NAMALWA (cell line): ENCODE data around the gene LRP8.

ENCODE experiments used
- DNase-seq: peaks from one replicate; pipeline ENCODE4 v3.0.0-alpha.2; 2015; ENCODE audit warnings: low spot score

Gene LRP8

GRCh38 chr1:53304527-53304926 lies 23.3 kb downstream of the LRP8 start:
- no peak for DNase-seq

GRCh38 chr1:53303726-53304515 lies 23.9 kb downstream of the LRP8 start:
- DNase-seq = no peak

GRCh38 chr1:53303243-53303642 lies 24.6 kb downstream of the LRP8 start:
- DNase-seq = no peak

- no peak for DNase-seq
Measured at GRCh38 chr1:53299233-53299632, 28.6 kb downstream of the LRP8 start.

GRCh38 chr1:53298045-53298637 lies 29.7 kb downstream of the LRP8 start:
- no peak for DNase-seq

GRCh38 chr1:53297195-53297594 lies 30.7 kb downstream of the LRP8 start:
- no peak for DNase-seq

- no peak for DNase-seq
Measured at GRCh38 chr1:53296117-53296749, 31.6 kb downstream of the LRP8 start.

- no peak for DNase-seq
Measured at GRCh38 chr1:53295726-53296116, 32.1 kb downstream of the LRP8 start.

- no peak for DNase-seq
Measured at GRCh38 chr1:53295295-53295694, 32.6 kb downstream of the LRP8 start.

- no peak for DNase-seq
Measured at GRCh38 chr1:53294567-53294966, 33.3 kb downstream of the LRP8 start.

- DNase-seq = no peak
Measured at GRCh38 chr1:53294061-53294460, 33.8 kb downstream of the LRP8 start.

- DNase-seq = no peak
Measured at GRCh38 chr1:53293123-53293522, 34.7 kb downstream of the LRP8 start.

- peak; percentile 31 for DNase-seq
Measured at GRCh38 chr1:53292690-53293089, 35.2 kb downstream of the LRP8 start.

- DNase-seq = peak; percentile 59
Measured at GRCh38 chr1:53291574-53291973, 36.3 kb downstream of the LRP8 start.

- no peak for DNase-seq
Measured at GRCh38 chr1:53288790-53289429, 39.0 kb downstream of the LRP8 start.

- DNase-seq = no peak
Measured at GRCh38 chr1:53288002-53288789, 39.7 kb downstream of the LRP8 start.

GRCh38 chr1:53286955-53287354 lies 40.9 kb downstream of the LRP8 start:
- no peak for DNase-seq

- no peak for DNase-seq
Measured at GRCh38 chr1:53285969-53286760, 41.7 kb downstream of the LRP8 start.

GRCh38 chr1:53285546-53285945 lies 42.3 kb downstream of the LRP8 start:
- no peak for DNase-seq

GRCh38 chr1:53284224-53285020 lies 43.4 kb downstream of the LRP8 start:
- DNase-seq = no peak
